GM10248 (cell line): ENCODE measurements around the gene GALNS.

Experiments
- CTCF ChIA-PET: fragments of 300-600 bp; sonication (Branson Sonifier 250); formaldehyde crosslinking; extraction: SDS; loops from one replicate; lab custom pipeline; 2021; ENCODE audit warnings: antibody characterized with exemption; lab: Yijun Ruan, JAX
- POLR2A ChIA-PET: fragments of 350-650 bp; sonication (Branson Sonifier 250); formaldehyde crosslinking; extraction: SDS; loops from one replicate; lab custom pipeline; 2020; ENCODE audit warnings: antibody characterized with exemption; lab: Yijun Ruan, JAX
- DNase-seq: peaks from one replicate; pipeline ENCODE4 v3.0.0; 2012; ENCODE audit errors: extremely low spot score
- TF ChIP-seq, protein P1 (sequence below): IDR thresholded peaks from 2 replicates; pipeline ENCODE4 v1.5.1; 2012; ENCODE audit warnings: mild to moderate bottlenecking, low read depth; ENCODE audit errors: extremely low read depth, missing control alignments, control extremely low read depth

GALNS gene

DNA sequence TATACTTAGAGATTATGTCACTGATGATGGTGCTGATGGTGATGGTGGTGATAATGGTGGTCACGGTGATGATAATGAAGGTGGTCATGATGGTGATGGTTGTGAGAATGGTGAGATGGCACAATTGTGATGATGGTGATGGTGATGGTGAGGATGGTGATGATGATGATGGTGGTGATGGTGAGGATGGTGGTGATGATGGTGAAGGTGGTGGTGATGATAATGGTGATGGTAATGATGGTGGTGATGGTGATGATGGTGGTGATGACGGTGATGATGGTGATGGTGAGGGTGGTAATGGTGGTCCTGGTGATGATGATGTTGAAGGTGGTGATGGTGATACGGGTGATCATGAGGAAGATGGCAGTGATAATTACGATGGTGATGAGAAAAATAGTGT, 58.7 kb downstream of the GALNS start:
- TF ChIP-seq, protein P1, sequence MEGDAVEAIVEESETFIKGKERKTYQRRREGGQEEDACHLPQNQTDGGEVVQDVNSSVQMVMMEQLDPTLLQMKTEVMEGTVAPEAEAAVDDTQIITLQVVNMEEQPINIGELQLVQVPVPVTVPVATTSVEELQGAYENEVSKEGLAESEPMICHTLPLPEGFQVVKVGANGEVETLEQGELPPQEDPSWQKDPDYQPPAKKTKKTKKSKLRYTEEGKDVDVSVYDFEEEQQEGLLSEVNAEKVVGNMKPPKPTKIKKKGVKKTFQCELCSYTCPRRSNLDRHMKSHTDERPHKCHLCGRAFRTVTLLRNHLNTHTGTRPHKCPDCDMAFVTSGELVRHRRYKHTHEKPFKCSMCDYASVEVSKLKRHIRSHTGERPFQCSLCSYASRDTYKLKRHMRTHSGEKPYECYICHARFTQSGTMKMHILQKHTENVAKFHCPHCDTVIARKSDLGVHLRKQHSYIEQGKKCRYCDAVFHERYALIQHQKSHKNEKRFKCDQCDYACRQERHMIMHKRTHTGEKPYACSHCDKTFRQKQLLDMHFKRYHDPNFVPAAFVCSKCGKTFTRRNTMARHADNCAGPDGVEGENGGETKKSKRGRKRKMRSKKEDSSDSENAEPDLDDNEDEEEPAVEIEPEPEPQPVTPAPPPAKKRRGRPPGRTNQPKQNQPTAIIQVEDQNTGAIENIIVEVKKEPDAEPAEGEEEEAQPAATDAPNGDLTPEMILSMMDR, result no peak
- ChIA-PET CTCF (interaction anchor here (1.3 to 4.1 kb wide), 3 partner anchors 11 to 16 kb away, joined by 5 to 22 read pairs (median 19); partner anchors contain the start of gene APRT), POLR2A (no interaction called here)
- no peak for DNase-seq

- POLR2A ChIA-PET, result no interaction called here
Observed at GRCh38 chr16:88796278-88796677, 60.5 kb downstream of the GALNS start.

GRCh38 chr16:88793251-88793954, 63.3 kb downstream of the GALNS start:
- ChIA-PET CTCF (interaction anchor here (1.1 to 1.3 kb wide), 3 partner anchors 10 to 65 kb away, joined by 3 to 5 read pairs (median 4); partner anchors contain the start of gene CDT1), POLR2A (no interaction called here)
- no peak for DNase-seq
- TF ChIP-seq, protein P1, result no peak

More at GRCh38 chr16:88796278-88796677, 60.5 kb downstream of the GALNS start:
- TF ChIP-seq, protein P1, result no peak
- CTCF ChIA-PET, result interaction anchor here (0.8 to 2.6 kb wide), 4 partner anchors 10 to 62 kb away, joined by 3 to 6 read pairs (median 4); no protein-coding TSS in a partner anchor
- DNase-seq, result no peak

GRCh38 chr16:88792668-88793250, 64.0 kb downstream of the GALNS start:
- ChIA-PET POLR2A (no interaction called here), CTCF (interaction anchor here (0.7 to 1.3 kb wide), 4 partner anchors 11 to 66 kb away, joined by 3 to 5 read pairs (median 4); partner anchors contain the start of gene CDT1)
- TF ChIP-seq, protein P1, result no peak
- no peak for DNase-seq

- CTCF ChIA-PET, result interaction anchor here (0.7 to 1.1 kb wide), 2 partner anchors 12 to 23 kb away, joined by 3 to 4 read pairs; partner anchors contain the start of gene CDT1
- no peak for DNase-seq
- TF ChIP-seq, protein P1, result no peak
- POLR2A ChIA-PET, result no interaction called here
Observed at GRCh38 chr16:88792078-88792550, 64.6 kb downstream of the GALNS start.
